Urinary bladder (tissue), 4 donors: ENCODE measurements around the gene HOXD11. TPM values are rescaled to one million over a fixed set of nuclear protein-coding genes. Genes with fewer than 3 reads are reported as not detected.

ENCODE experiments used
- DNase-seq: peaks from one replicate; pipeline ENCODE4 v3.0.0-alpha.2; 2015; ENCODE audit errors: extremely low spot score
- H3K27ac ChIP-seq: one replicate; pipeline ENCODE4 v1.5.1; 2013; ENCODE audit warnings: low read depth, mild to moderate bottlenecking, moderate library complexity
- H3K36me3 ChIP-seq: one replicate; pipeline ENCODE4 v1.6.1; 2013; ENCODE audit warnings: mild to moderate bottlenecking, moderate library complexity; ENCODE audit not compliant: insufficient read depth
- H3K4me1 ChIP-seq: one replicate; pipeline ENCODE4 v1.6.1; 2013; ENCODE audit warnings: mild to moderate bottlenecking, moderate library complexity; ENCODE audit not compliant: insufficient read depth
- H3K4me3 ChIP-seq: one replicate; pipeline ENCODE4 v1.5.1; 2013; ENCODE audit warnings: low read depth, low read length
- WGBS: extraction: QIAGEN DNeasy Blood & Tissue Kit; methylation state at CpG from one replicate; pipeline ENCODE4 v1.1.7; 2013; 5-methylcytosine and 5-hydroxymethylcytosine counted together
- polyA plus RNA-seq: library from polyadenylated mRNA; stranded (reverse); fragments of 200-250 nt; gene quantifications from one replicate; pipeline ENCODE4 v1.2.3, GENCODE V29; 2013
- total RNA-seq: library from RNA; depleted of rRNA; stranded (reverse); fragments of >200 nt; gene quantifications from one replicate; pipeline ENCODE4 v1.2.3, GENCODE V29; 2014
- donor health status: healthy with polysubstance abuse.
- donor health status: healthy.

HOXD11 gene
- total and polyA plus RNA-seq, 2 donors: 3.3 to 6.0 TPM

GRCh38 chr2:176093898-176094249, 13.2 kb upstream of the HOXD11 start:
- peaks cover 2% of the 10 kb centered on the region for H3K4me1 ChIP-seq
- no peaks in the 10 kb centered on the region for H3K36me3 ChIP-seq
- DNase-seq: no peak
- H3K4me3 ChIP-seq: no peak overlapping the region
- no peak overlapping the region for H3K27ac ChIP-seq
- WGBS: 54% methylated on average over 8 of the region's 8 CpGs

- peaks cover 2% of the 10 kb centered on the region for H3K4me1 ChIP-seq
- no peaks in the 10 kb centered on the region for H3K36me3 ChIP-seq
- no peak overlapping the region for H3K4me3 ChIP-seq
- no peak overlapping the region for H3K27ac ChIP-seq
- WGBS: 69% methylated on average over 12 of the region's 12 CpGs
- DNase-seq: no peak
Observed at GRCh38 chr2:176094349-176094748, 12.7 kb upstream of the HOXD11 start.

- no peak overlapping the region for H3K4me3 ChIP-seq
- no peak overlapping the region for H3K27ac ChIP-seq
- peaks cover 2% of the 10 kb centered on the region for H3K4me1 ChIP-seq
- no peak for DNase-seq
- H3K36me3 ChIP-seq: no peaks in the 10 kb centered on the region
- 68% methylated on average over 5 of the region's 5 CpGs for WGBS
Observed at GRCh38 chr2:176095421-176095820, 11.7 kb upstream of the HOXD11 start.

- WGBS: 22% methylated on average over 16 of the region's 16 CpGs
- H3K4me3 ChIP-seq: no peak overlapping the region
- no peak overlapping the region for H3K27ac ChIP-seq
- peaks cover 2% of the 10 kb centered on the region for H3K4me1 ChIP-seq
- no peak for DNase-seq
- no peaks in the 10 kb centered on the region for H3K36me3 ChIP-seq
Observed at GRCh38 chr2:176096243-176096985, 10.7 kb upstream of the HOXD11 start.

GRCh38 chr2:176096986-176097819, 9.9 kb upstream of the HOXD11 start:
- 2% methylated on average over 45 of the region's 45 CpGs for WGBS
- H3K4me1 ChIP-seq: peaks cover 2% of the 10 kb centered on the region
- DNase-seq: no peak
- no peaks in the 10 kb centered on the region for H3K36me3 ChIP-seq
- peak overlapping the region; percentile 17 for H3K4me3 ChIP-seq
- H3K27ac ChIP-seq: no peak overlapping the region

GRCh38 chr2:176097820-176098365, 9.2 kb upstream of the HOXD11 start:
- WGBS: 3% methylated on average over 18 of the region's 18 CpGs
- H3K4me1 ChIP-seq: peaks cover 2% of the 10 kb centered on the region
- no peak overlapping the region for H3K4me3 ChIP-seq
- DNase-seq: no peak
- no peaks in the 10 kb centered on the region for H3K36me3 ChIP-seq
- no peak overlapping the region for H3K27ac ChIP-seq

GRCh38 chr2:176098366-176099158, 8.5 kb upstream of the HOXD11 start:
- WGBS: 24% methylated on average over 35 of the region's 35 CpGs
- H3K4me1 ChIP-seq: peaks cover 2% of the 10 kb centered on the region
- no peak overlapping the region for H3K27ac ChIP-seq
- no peak overlapping the region for H3K4me3 ChIP-seq
- DNase-seq: no peak
- no peaks in the 10 kb centered on the region for H3K36me3 ChIP-seq

- Histone ChIP-seq H3K36me3 (no peaks in the 10 kb centered on the region), H3K4me3 (no peak overlapping the region), H3K27ac (no peak overlapping the region), H3K4me1 (peaks cover 2% of the 10 kb centered on the region)
- WGBS: 62% methylated on average over 30 of the region's 30 CpGs
- no peak for DNase-seq
Observed at GRCh38 chr2:176099159-176099727, 7.8 kb upstream of the HOXD11 start.

GRCh38 chr2:176099728-176100546, 7.1 kb upstream of the HOXD11 start, which contains the start of gene HOXD12:
HOXD12 (plus strand) TSS chr2:176099795; CDS start chr2:176099802, 7 bp downstream.
- H3K4me1 ChIP-seq: peaks cover 2% of the 10 kb centered on the region
- WGBS: 47% methylated on average over 70 of the region's 70 CpGs
- no peak within 1 kb of the TSS for H3K27ac ChIP-seq
- no peak within 1 kb of the TSS for H3K4me3 ChIP-seq
- H3K36me3 ChIP-seq: no peaks in the 10 kb centered on the region
- DNase-seq: no peak

GRCh38 chr2:176100547-176101140, 6.4 kb upstream of the HOXD11 start:
- no peak overlapping the region for H3K27ac ChIP-seq
- peaks cover 2% of the 10 kb centered on the region for H3K4me1 ChIP-seq
- 75% methylated on average over 28 of the region's 28 CpGs for WGBS
- no peak overlapping the region for H3K4me3 ChIP-seq
- H3K36me3 ChIP-seq: no peaks in the 10 kb centered on the region
- DNase-seq: no peak

- Histone ChIP-seq H3K36me3 (no peaks in the 10 kb centered on the region), H3K4me1 (peaks cover 2% of the 10 kb centered on the region), H3K27ac (no peak overlapping the region), H3K4me3 (no peak overlapping the region)
- WGBS: 55% methylated on average over 2 of the region's 2 CpGs
- no peak for DNase-seq
Observed at GRCh38 chr2:176101216-176101830, 5.8 kb upstream of the HOXD11 start.

- no peak overlapping the region for H3K27ac ChIP-seq
- no peak overlapping the region for H3K4me3 ChIP-seq
- peaks cover 2% of the 10 kb centered on the region for H3K4me1 ChIP-seq
- DNase-seq: no peak
- H3K36me3 ChIP-seq: no peaks in the 10 kb centered on the region
- 82% methylated on average over 5 of the region's 5 CpGs for WGBS
Observed at GRCh38 chr2:176101842-176102241, 5.2 kb upstream of the HOXD11 start.
